Large intestine (tissue), 3 donors: ENCODE measurements around the gene CCDC148. TPM values are rescaled to one million over a fixed set of nuclear protein-coding genes. Genes with fewer than 3 reads are reported as not detected.
"Not testable (repeated sequence)": the region's sequence is repeated elsewhere in the genome, so short reads cannot be mapped to it uniquely, and the experiment has no call there.

ENCODE experiments used
- DNase-seq, 2 donors: peaks; one replicate each; pipeline versions ENCODE4 v3.0.0 to v3.0.0-alpha.2; 2013
- H3K27ac ChIP-seq: one replicate; pipeline ENCODE4 v1.5.1; 2013; ENCODE audit warnings: low read length
- H3K27me3 ChIP-seq: 2 replicates; pipeline ENCODE4 v1.6.1; 2013; ENCODE audit warnings: low read length; ENCODE audit not compliant: control insufficient read depth, insufficient read depth
- H3K36me3 ChIP-seq: 2 replicates; pipeline ENCODE4 v1.6.1; 2013; ENCODE audit warnings: low read length; ENCODE audit not compliant: control insufficient read depth, insufficient read depth
- H3K4me1 ChIP-seq: one replicate; pipeline ENCODE4 v1.6.1; 2013; ENCODE audit warnings: low read length; ENCODE audit not compliant: control insufficient read depth, insufficient read depth
- H3K4me3 ChIP-seq: one replicate; pipeline ENCODE4 v1.5.1; 2013; ENCODE audit warnings: low read length
- H3K9me3 ChIP-seq: one replicate; pipeline ENCODE4 v1.6.1; 2013; ENCODE audit warnings: mild to moderate bottlenecking, low read depth, low read length, moderate library complexity; ENCODE audit not compliant: control insufficient read depth
- WGBS: methylation state at CpG from one replicate; pipeline ENCODE4 v1.1.5; 2013; ENCODE audit warnings: low lambda C conversion rate; ENCODE audit not compliant: insufficient coverage; 5-methylcytosine and 5-hydroxymethylcytosine counted together
- polyA plus RNA-seq: library from polyadenylated mRNA; unstranded; fragments of 120-200 nt; gene quantifications from one replicate; pipeline ENCODE4 v1.2.1, GENCODE V29; 2013

The CCDC148 gene
- polyA plus RNA-seq, 1 donor = 0.61 TPM

DNA sequence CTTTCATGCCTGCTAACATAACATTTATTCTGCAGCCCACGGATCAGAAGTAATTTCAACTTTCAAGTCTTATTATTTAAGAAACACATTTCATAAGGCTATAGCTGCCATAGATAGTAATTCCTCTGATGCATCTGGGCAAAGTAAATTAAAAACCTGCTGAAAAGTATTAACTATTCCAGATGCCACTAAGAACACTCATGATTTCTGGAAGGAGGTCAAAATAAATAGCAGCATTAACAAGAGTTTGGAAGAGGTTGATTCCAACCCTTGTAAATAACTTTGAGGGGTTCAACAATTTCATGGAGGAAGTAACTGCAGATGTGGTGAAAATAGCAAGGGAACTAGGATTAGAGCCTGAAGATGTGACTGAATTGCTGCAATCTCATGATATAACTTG is 77.6 kb downstream of the CCDC148 start:
- no peak for DNase-seq
- Histone ChIP-seq H3K4me3 (no peak overlapping the region), H3K36me3 (no peaks in the 10 kb centered on the region), H3K4me1 (no peaks in the 10 kb centered on the region), H3K27ac (no peak overlapping the region), H3K27me3 (no peaks in the 10 kb centered on the region), H3K9me3 (no peaks in the 10 kb centered on the region)
- WGBS = no CpG with 5 or more reads among the region's 1 CpG

DNA sequence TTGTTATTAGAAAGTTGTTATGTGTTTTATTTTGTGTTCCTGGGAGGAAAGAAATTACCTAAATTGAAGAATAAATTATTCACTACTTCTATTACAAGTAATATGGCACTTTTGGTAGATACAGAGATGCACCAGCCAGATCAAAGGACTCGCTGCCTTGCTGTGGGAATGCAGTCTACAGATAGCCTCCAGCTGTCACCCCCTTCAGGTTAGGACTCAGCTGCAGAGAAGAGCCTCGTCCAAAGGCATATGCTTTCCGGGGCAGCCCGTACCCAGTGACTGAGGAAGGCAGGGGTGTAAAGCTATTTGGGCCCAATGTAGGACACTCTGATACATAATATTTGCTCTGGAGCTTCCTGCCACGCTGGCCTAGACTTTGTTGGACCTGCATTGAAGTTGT is 90.2 kb downstream of the CCDC148 start:
- Histone ChIP-seq H3K4me1 (no peaks in the 10 kb centered on the region), H3K4me3 (no peak overlapping the region), H3K27me3 (no peaks in the 10 kb centered on the region), H3K9me3 (no peaks in the 10 kb centered on the region), H3K36me3 (no peaks in the 10 kb centered on the region), H3K27ac (no peak overlapping the region)
- no peak for DNase-seq
- WGBS = no CpG with 5 or more reads among the region's 5 CpGs

DNA sequence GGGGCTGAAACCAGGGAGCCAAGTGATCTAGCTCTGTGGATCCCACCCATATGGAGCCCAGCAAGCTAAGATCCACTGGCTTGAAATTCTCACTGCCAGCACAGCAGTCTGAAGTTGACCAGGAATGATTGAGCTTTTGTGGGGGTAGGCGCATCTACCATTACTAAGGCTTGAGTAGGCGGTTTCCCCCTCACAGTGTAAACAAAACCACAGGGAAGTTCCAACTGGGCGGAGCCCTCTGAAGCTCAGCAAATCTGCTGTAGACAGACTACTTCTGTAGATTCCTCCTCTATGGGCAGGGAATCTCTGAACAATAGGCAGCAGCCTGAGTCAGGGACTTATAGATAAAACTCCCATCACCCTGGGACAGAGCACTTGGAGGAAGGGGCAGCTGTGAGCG is 96.7 kb downstream of the CCDC148 start:
- DNase-seq = no peak
- Histone ChIP-seq H3K9me3 (no peaks in the 10 kb centered on the region), H3K4me3 (no peak overlapping the region), H3K36me3 (no peaks in the 10 kb centered on the region), H3K27ac (no peak overlapping the region), H3K27me3 (no peaks in the 10 kb centered on the region), H3K4me1 (no peaks in the 10 kb centered on the region)
- no CpG with 5 or more reads among the region's 4 CpGs for WGBS

DNA sequence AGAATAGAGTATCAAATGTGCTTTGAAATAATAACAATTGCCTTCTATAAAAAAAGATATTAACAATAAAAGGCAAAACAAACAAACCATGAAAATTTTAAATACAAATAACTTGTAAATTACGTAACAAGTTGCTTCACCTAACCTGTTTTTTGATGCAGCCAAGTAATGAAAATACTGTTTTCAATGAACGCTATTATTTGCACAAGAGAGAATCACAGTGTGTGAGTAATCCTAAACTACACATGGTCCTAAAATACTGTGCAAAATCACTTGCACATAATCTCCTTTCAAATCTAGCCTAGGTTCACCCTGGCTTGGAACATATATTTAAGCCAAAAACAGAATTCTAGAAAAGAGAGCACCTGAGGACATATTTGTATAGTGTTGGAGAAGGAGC is 98.9 kb downstream of the CCDC148 start:
- no peaks in the 10 kb centered on the region for H3K4me1 ChIP-seq
- DNase-seq = no peak
- no peaks in the 10 kb centered on the region for H3K36me3 ChIP-seq
- no peak overlapping the region for H3K27ac ChIP-seq
- no peak overlapping the region for H3K4me3 ChIP-seq
- no peaks in the 10 kb centered on the region for H3K27me3 ChIP-seq
- 60% methylated on average over 1 of the region's 2 CpGs for WGBS
- H3K9me3 ChIP-seq = no peaks in the 10 kb centered on the region

DNA sequence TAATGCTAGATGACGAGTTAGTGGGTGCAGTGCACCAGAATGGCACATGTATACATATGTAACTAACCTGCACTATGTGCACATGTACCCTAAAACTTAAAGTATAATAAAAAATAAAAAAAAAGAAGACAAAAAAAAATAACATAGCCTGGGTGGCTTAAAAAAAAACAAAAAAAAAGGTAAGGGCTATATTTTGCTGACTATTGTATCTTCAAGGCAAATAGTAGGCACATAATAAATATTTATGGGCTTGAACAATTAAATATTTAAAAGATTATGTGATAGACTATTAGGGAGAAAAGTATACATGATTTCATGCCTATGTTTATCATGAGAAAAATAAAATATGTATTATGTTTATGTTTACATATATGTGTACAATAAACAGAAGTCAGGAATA is 99.4 kb downstream of the CCDC148 start:
- H3K4me1 ChIP-seq = no peaks in the 10 kb centered on the region
- no peaks in the 10 kb centered on the region for H3K27me3 ChIP-seq
- no peaks in the 10 kb centered on the region for H3K36me3 ChIP-seq
- no peak overlapping the region for H3K4me3 ChIP-seq
- no CpG with 5 or more reads among the region's 1 CpG for WGBS
- no peak for DNase-seq
- no peaks in the 10 kb centered on the region for H3K9me3 ChIP-seq
- no peak overlapping the region for H3K27ac ChIP-seq

DNA sequence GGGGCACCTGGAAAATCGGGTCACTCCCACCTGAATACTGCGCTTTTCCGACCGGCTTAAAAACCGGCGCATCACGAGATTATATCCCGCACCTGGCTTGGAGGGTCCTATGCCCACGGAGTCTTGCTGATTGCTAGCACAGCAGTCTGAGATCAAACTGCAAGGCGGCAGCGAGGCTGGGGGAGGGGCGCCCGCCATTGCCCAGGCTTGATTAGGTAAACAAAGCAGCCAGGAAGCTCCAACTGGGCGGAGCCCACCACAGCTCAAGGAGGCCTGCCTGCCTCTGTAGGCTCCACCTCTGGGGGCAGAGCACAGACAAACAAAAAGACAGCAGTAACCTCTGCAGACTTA is 105.1 kb downstream of the CCDC148 start:
- not testable (repeated sequence) for H3K27me3 ChIP-seq, H3K4me3 ChIP-seq, DNase-seq, H3K36me3 ChIP-seq, H3K27ac ChIP-seq, H3K4me1 ChIP-seq, H3K9me3 ChIP-seq
- no CpG with 5 or more reads among the region's 14 CpGs for WGBS

DNA sequence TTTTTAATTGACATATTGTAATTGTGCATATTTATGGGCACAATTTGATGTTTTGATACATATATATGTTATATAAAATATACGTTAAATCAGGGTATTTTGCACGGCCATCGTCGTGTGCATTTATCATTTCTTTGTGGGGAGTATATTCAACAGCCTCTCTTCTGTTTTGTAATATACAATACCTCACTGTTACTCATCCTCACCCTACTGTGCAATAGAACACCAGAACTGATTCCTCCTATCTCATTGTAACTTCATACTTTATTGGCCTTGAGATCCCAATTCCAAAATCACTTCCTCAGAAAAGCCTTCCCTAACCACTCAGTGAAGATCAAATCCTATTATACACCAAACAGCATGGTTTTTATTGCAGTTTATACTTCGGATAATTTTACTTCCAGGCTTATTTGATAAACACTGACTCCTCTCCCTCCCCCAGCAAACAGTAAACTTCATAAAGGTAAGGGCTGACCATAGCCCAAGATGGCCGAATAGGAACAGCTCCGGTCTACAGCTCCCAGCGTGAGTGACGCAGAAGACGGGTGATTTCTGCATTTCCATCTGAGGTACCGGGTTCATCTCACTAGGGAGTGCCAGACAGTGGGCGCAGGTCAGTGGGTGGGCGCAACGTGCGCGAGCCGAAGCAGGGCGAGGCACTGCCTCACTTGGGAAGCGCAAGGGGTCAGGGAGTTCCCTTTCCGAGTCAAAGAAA is 105.6 kb downstream of the CCDC148 start:
- H3K4me1 ChIP-seq, H3K9me3 ChIP-seq, H3K36me3 ChIP-seq, DNase-seq, H3K4me3 ChIP-seq, H3K27me3 ChIP-seq, H3K27ac ChIP-seq: not testable (repeated sequence)
- 97% methylated on average over 4 of the region's 20 CpGs for WGBS

DNA sequence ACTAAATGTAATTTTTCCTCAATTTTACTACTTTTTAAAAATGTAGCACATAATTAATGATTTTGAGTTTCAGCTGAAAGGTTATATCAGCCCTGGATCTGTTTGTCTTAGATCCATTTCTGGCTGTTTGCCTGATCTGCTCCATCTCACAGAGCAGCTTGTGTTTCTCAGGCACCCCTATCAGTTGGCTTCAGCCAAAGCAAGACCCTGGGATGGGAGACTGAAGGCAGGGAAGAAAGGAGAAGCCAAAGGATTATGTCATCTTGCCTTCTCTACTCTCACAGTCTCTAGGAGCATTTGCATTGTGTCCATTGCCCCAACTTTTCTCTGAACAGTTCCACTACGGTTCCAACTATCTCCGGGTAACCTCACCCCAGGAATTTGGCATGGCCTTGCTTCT is 110.5 kb downstream of the CCDC148 start:
- H3K9me3 ChIP-seq = no peaks in the 10 kb centered on the region
- no peak overlapping the region for H3K27ac ChIP-seq
- no peaks in the 10 kb centered on the region for H3K36me3 ChIP-seq
- no CpG with 5 or more reads among the region's 2 CpGs for WGBS
- H3K27me3 ChIP-seq = no peaks in the 10 kb centered on the region
- no peaks in the 10 kb centered on the region for H3K4me1 ChIP-seq
- DNase-seq = no peak
- H3K4me3 ChIP-seq = no peak overlapping the region

DNA sequence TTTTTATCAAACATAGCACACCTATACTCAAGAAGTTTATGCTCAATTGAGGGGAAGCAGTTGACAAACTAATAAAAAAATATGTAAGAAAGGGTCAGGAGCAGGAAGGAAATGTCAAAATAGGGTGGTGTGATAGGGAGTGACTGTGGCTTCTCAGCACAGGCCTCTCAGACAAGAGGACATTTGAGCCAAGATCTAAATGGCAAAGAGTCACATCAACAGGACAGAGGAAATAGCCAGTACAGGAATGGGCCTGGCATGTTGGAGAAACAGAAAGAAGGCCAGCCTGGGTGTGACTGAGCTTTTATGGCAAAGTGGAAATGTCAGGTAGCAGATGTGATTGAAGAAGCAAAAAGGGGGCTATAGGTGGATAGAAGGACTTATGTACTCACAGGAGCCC is 117.0 kb downstream of the CCDC148 start:
- Histone ChIP-seq H3K36me3 (no peaks in the 10 kb centered on the region), H3K4me3 (no peak overlapping the region), H3K27ac (no peak overlapping the region), H3K4me1 (no peaks in the 10 kb centered on the region), H3K27me3 (no peaks in the 10 kb centered on the region), H3K9me3 (no peaks in the 10 kb centered on the region)
- DNase-seq = no peak

DNA sequence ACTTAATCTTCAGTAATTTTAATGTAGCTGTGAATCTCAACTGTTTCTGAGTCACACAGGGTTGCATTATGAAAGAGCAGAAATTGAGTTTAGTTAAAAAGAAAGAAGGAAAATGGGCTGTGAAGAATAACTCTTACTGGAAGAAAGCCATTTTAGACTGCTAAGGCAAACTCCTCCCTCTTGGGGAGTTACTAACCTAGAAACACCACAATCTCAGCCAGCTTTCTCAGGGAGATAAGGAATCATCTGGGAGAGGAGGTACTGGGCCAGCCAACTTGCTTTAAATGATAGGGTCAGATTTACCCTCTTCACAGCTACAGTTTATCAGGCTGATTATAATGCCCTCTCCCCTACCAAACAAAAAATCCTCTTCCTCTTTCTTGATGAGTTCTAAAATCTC is 119.5 kb downstream of the CCDC148 start:
- no peak for DNase-seq
- Histone ChIP-seq H3K4me1 (no peaks in the 10 kb centered on the region), H3K27me3 (no peaks in the 10 kb centered on the region), H3K36me3 (no peaks in the 10 kb centered on the region), H3K4me3 (no peak overlapping the region), H3K9me3 (no peaks in the 10 kb centered on the region), H3K27ac (no peak overlapping the region)

DNA sequence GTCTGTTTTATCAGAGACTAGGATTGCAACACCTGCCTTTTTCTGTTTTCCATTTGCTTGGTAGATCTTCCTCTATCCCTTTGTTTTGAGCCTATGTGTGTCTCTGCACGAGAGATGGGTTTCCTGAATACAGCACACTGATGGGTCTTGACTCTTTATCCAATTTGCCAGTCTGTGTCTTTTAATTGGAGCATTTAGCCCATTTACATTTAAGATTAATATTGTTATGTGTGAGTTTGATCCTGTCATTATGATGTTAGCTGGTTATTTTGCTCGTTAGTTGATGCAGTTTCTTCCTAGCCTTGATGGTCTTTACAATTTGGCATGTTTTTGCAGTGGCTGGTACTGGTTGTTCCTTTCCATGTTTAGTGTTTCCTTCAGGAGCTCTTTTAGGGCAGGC is 124.8 kb downstream of the CCDC148 start:
- not testable (repeated sequence) for H3K36me3 ChIP-seq, H3K4me1 ChIP-seq, DNase-seq, H3K4me3 ChIP-seq, H3K27ac ChIP-seq, H3K9me3 ChIP-seq, H3K27me3 ChIP-seq
- WGBS = no CpG with 5 or more reads among the region's 2 CpGs
